Measurements from ENCODE around the gene AS3MT.
"Not testable (repeated sequence)": the region's sequence is repeated elsewhere in the genome, so short reads cannot be mapped to it uniquely, and the experiment has no call there.

Gene AS3MT

DNA sequence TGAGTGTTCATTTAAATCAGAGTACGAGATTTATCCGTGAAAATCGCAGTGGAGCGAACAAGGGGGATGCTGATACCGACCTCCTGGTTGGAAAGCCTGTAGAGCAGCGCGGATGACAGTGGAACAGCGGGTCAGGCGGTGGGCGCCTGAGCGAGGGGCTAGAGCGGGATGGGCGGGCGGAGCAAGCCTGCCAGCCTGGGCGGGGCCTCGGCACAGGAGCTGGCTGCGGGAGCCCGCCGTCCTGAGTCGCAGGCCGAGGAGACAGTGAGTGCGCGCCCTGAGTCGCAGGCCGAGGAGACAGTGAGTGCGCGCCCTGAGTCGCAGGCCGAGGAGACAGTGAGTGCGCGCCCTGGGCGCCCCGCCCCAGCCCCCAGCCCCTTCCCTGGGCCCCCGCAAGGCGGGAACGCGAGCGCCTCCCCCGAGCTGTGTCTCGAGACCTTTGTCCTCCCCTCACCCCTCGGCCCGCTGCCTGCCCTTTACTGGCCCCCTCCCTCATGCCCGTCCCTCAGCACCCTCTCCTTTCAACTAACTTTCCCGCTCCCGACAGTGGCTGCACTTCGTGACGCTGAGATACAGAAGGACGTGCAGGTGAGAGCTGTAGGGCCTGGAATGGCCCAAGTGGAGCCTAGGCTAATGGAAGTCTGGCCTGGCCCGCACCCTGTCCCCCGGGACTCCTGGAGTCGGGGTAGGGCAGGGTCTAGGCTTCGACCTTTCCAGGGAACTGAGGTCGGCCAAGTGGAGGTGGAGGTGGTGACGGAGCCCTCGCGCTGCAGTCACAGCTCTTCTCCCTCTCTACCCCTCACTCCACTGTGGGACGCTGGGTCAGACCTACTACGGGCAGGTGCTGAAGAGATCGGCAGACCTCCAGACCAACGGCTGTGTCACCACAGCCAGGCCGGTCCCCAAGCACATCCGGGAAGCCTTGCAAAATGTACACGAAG lies at the start of gene AS3MT:
TSS of gene AS3MT (plus strand) at position 213 of the 941 bp plus-strand sequence. CDS start at position 336, 123 bp downstream.
- peak within 1 kb of the TSS; percentile 52 for H3K4me3 ChIP-seq (ENCODE audit: low read depth, low read length)
- no peak for DNase-seq (ENCODE audit: low read depth)

GRCh38 chr10:102820008-102820407 lies 49.3 kb upstream of the AS3MT start:
- H3K4me3 ChIP-seq (ENCODE audit: low read depth, low read length); DNase-seq (ENCODE audit: low read depth): not testable (repeated sequence)

DNA sequence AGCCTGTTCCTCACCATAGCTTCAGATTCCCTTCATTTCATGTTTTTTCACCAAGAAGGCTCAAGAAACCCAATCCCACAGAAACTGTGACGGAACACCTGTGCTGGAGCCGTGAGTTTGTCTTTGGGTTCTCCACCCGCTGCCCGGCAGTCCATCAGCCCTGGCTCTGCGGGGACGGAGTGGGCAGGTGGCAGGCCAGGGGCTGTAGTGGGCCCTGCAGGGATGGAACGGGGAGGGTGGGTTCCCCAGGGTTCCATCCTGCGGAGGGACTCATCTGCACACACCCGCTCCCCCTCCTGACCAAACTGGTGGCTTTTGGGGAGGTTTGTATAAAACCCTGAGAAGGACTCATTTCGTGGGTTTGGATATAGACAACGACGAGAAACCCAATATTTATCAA lies 47.0 kb upstream of the AS3MT start:
- no peak for DNase-seq (ENCODE audit: low read depth)
- no peak overlapping the region for H3K4me3 ChIP-seq (ENCODE audit: low read depth, low read length)

DNA sequence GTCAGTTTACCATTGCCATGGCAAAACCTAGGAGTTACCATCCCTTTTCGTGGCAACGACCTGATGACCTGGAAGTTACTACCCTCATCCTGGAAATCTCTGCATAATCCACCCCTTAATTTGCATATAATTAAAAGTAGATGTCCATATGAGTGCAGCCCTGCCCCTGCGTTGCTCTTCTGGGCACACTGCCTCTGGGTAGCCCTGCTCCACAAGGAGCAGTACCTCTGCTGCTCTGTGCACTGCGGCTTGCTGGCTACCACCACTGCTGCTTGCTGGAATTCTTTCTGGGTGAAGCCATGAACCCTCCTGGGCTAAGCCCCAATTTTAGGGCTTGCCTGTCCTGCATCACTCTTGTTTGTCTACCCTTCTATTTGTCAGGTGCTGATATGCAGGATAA lies 44.6 kb upstream of the AS3MT start:
- no peak for DNase-seq (ENCODE audit: low read depth)
- no peak overlapping the region for H3K4me3 ChIP-seq (ENCODE audit: low read depth, low read length)

DNA sequence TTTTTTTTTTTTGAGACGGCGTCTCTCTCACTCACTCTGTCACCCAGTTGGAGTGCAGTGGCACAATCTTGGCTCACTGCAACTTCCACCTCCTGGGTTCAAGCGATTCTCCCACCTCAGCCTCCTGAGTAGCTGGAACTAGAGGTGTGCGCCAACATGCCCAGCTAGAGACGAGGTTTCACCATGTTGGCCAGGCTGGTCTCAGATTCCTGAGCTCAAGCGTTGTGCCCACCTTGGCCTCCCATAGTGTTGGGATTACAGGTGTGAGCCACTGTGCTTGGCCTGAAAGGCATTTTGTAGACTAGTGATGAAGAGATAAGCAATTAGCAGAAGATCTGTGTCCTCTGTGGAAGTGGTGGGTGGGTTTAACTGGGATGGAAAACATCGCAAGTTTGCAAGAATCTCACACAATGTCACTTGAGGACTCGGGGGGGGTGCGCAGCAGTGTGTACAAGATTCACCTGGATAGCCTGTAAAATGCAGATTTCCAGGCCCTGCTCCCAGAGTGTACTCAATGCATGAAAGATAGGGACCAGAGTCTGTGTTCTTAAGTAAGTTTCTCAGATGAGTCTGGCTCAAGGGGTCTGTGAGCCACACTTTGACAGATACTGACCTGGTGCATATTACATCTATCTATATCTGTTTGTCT lies 43.0 kb upstream of the AS3MT start:
- no peak overlapping the region for H3K4me3 ChIP-seq (ENCODE audit: low read depth, low read length)
- DNase-seq (ENCODE audit: low read depth) = no peak

DNA sequence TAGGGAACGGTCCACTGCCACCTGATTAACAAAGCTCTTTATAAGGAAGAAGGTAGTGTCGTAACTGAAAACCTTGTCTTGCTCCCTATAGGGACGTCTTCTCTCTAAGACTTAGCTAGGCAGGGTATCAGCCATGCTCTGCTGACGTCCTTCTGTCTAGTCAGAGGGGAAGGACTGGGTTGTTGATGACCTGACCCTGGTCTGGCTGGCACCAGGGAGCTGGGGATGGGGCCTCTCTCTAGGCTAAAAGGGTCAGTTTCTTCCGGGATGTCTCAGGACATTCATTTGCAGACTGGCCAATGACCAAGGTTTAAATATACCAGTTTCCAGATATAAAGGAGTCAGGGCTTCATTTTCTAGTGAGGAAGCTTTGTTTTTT lies 41.7 kb upstream of the AS3MT start:
- no peak for DNase-seq (ENCODE audit: low read depth)
- H3K4me3 ChIP-seq (ENCODE audit: low read depth, low read length) = no peak overlapping the region

DNA sequence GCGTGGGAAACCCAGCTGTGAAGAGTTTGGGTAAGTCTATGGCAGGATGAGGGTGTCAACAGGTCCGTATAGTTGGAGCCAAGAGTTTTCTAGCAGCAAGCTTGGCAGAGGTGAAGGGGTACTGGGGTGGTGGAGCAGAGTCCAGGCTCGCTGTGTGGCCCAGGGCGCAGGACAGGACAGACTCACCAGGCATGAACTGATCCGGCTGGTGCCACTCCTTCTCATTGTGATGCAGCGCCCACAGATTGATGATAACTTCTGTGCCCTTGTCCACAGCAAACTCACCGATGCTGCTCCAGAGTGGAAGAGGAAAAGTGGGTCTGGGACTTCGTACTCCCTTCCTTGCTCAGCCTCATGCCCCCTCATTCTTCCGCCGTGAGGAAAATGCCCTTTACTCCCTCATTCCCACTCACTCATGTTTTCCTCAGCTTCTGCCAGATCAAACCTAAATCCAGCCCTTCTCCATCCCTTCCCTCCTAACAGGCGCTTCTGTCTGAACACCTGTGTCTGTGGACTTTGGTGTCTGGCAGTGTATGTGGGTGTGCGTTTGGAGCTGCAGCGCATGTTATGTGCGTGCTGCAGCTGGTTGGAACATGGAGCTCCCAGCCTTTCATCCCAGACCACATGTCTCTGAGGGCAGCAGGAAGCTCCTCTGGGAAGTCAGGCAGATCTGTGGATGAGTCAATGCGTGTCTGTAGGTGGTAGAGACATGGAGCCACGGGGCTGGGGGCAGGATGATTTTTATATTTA lies 37.8 kb upstream of the AS3MT start:
- no peak for DNase-seq (ENCODE audit: low read depth)

GRCh38 chr10:102832248-102832647 lies 37.0 kb upstream of the AS3MT start:
- DNase-seq (ENCODE audit: low read depth) = no peak

More for the DNA sequence above, 37.8 kb upstream of the AS3MT start:
- no peak overlapping the region for H3K4me3 ChIP-seq (ENCODE audit: low read depth, low read length)

GRCh38 chr10:102832987-102833386 lies 36.3 kb upstream of the AS3MT start:
- H3K4me3 ChIP-seq (ENCODE audit: low read depth, low read length) = no peak overlapping the region
- DNase-seq (ENCODE audit: low read depth) = no peak

More at GRCh38 chr10:102832248-102832647, 37.0 kb upstream of the AS3MT start:
- no peak overlapping the region for H3K4me3 ChIP-seq (ENCODE audit: low read depth, low read length)

DNA sequence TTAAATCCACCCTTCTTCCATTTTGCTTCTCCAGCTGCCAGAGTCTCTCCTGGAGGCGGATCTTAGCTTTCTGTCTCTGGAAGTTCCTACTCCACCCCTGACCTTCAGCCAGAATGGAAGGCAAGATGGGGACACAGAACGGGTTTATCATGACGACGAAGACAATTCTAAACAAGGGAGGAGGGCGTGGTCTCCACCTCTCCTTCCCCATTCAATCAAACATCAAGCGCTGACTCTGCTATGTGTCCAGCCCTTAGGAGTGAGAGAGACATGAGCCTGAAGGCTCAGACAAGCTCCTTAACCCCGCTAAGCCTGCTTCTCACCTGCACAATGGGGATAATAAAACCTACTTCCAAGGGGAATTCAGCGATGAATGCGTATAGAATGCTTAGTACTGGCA lies 35.1 kb upstream of the AS3MT start:
- H3K4me3 ChIP-seq (ENCODE audit: low read depth, low read length) = no peak overlapping the region
- no peak for DNase-seq (ENCODE audit: low read depth)

DNA sequence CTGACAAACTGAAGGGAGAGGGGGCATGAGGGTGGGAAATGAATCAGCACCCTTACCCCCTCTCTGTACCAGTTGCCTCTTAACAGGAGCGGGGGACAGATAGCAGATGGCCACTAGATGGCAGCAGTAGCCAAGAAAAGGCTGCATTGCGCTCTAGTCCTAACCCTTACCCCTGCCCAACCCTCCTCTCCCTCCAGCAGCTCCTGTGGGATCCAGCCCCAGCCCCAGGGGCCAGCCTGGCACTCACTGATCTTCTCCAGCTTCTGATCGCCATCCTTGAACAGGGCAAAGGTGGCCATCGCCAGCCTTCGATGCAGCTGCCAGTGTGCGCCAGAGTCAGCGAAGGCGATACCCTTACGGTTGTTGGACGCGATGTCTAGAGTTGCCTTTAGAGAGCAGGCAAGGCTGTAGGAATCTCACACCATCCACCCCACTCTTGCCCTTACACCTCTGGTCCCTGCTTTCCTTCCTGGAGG lies 34.2 kb upstream of the AS3MT start:
- H3K4me3 ChIP-seq (ENCODE audit: low read depth, low read length) = no peak overlapping the region
- no peak for DNase-seq (ENCODE audit: low read depth)

- DNase-seq (ENCODE audit: low read depth) = no peak
- no peak within 1 kb of the TSS for H3K4me3 ChIP-seq (ENCODE audit: low read depth, low read length)
These were observed 32.0 kb upstream of the AS3MT start, which contains the start of gene CYP17A1 for GRCh38 chr10:102837230-102837721. Gene CYP17A1, minus strand, starts transcription at chr10:102837413. Its CDS starts 52 bp downstream, at chr10:102837361.

DNA sequence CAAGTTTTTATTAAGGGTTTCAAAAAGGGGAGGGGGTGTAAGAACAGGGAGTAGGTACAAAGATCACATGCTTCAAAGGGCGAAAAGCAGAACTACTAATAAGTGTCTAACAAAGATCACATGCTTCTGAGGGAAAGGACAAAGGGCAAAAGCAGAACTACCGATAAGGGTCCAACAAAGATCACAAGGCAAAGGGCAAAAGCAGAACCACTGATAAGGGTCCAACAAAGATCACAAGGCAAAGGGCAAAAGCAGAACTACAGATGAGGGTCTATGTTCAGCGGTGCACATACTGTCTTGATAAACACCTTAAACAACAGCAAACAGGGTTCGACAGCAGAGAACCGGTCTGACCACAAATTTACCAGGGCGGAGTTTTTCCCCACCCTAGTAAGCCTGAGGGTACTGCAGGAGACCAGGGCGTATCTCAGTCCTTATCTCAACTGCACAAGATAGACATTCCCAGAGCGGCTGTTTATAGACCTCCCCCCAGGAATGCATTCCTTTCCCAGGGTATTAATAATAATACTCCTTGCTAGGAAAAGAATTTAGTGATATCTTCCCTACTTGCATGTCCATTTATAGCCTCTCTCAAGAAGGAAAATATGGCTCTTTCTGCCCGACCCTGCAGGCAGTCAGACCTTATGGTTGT lies 30.9 kb upstream of the AS3MT start:
- not testable (repeated sequence) for DNase-seq (ENCODE audit: low read depth); H3K4me3 ChIP-seq (ENCODE audit: low read depth, low read length)

GRCh38 chr10:102841827-102842345 lies 27.4 kb upstream of the AS3MT start:
- DNase-seq (ENCODE audit: low read depth) = no peak
- H3K4me3 ChIP-seq (ENCODE audit: low read depth, low read length) = no peak overlapping the region

DNA sequence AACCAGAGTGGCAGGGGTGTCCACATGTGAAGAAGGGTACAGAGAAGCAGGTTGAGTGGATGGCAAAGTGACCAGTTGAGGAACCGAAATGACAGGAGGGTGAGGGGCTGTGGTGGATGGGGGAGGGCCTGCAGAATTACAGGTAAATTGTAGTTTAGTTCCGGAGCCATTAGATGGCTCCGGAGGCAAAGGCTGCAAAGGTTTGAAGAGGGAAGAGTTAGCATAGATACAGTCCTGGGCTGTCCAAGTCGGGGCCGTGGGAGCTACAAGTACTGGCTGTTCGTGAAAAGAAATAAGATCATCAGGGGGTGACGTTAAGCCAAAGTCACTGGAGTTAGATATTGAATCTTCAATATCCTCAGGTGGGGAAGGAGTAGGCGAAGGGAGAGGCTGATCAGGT lies 26.1 kb upstream of the AS3MT start:
- not testable (repeated sequence) for DNase-seq (ENCODE audit: low read depth); H3K4me3 ChIP-seq (ENCODE audit: low read depth, low read length)

- DNase-seq (ENCODE audit: low read depth); H3K4me3 ChIP-seq (ENCODE audit: low read depth, low read length): not testable (repeated sequence)
These were observed 25.0 kb upstream of the AS3MT start for GRCh38 chr10:102844190-102844776.

GRCh38 chr10:102845352-102845902 lies 23.8 kb upstream of the AS3MT start:
- no peak overlapping the region for H3K4me3 ChIP-seq (ENCODE audit: low read depth, low read length)
- no peak for DNase-seq (ENCODE audit: low read depth)

DNA sequence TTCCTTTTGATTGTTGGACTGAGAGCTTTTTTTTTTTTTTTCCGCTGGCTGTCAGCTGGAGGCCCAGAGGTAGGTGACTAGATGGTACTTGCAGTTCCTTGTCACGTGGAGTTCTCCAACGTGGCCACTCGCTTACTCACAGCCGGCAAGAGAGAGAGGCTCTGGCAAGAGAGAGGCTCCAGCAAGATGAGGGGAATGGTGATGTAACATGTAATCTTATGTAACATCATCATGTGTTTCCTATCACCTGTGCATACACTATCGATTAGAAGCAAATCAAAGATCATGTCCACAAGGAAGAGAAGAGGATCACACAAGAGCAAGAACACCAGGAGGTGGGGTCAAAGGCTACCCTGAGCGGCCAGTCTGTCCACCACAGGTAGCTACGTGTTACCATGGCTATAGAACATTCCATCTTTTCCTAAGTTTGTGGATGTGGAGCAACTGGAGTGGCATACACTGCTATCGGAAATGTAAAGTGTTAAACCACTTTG lies 19.2 kb upstream of the AS3MT start:
- no peak for DNase-seq (ENCODE audit: low read depth)
- H3K4me3 ChIP-seq (ENCODE audit: low read depth, low read length) = no peak overlapping the region

Measured in skeletal muscle cell (primary cell).